ENCODE data around the gene KLF9.

The KLF9 gene

GRCh38 chr9:70413799-70414775 is at the start of gene KLF9:
Gene KLF9, minus strand, starts transcription at chr9:70414657. Its CDS starts 1,294 bp downstream, at chr9:70413363.
- DNase-seq (ENCODE audit: low spot score) (peak; percentile 87), FAIRE-seq (peak; percentile 94)

- DNase-seq (ENCODE audit: low spot score) (no peak), FAIRE-seq (no peak)
Measured at GRCh38 chr9:70463877-70464276, 49.4 kb upstream of the KLF9 start.

DNA sequence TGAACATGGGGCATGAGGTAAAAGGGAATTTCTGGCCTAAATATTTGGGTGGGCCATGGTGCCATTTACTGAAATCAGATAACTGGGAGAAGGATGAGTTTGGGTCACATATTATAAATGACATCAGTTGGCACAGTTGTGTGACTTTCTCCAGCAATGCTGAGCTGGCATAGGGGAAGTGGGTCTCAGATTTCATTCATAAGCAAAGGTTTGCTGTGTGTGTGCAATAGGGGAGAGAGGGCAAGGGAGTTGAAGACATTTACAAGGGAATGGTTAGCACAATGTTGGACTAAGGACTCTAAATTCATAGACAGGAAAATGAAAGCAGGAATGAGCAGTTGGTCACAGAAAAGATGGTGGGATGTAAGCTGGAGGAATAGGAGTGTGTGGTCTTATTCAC is 47.8 kb upstream of the KLF9 start:
- DNase-seq (ENCODE audit: low spot score) (no peak), FAIRE-seq (no peak)

DNA sequence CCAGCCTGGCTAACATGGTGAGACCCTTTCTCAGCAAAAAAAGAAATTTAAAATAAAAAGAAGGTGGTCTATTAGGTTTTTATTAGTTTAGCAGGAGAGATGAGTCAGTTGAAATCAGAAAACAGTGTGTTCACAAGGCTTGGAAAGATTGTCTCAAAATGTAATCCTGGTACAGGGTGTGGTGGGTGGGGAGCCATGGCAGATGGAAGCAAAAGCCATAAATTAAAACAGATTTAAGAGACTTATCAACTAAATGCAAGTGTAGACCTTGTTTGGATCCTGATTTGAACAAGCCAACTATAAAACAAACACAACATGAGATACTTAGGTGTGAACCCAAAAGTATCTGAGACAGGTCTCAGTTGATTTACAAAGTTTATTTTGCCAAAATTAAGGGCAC is 42.8 kb upstream of the KLF9 start:
- no peak for FAIRE-seq
- DNase-seq (ENCODE audit: low spot score), result no peak

GRCh38 chr9:70455993-70456704 is 41.7 kb upstream of the KLF9 start:
- DNase-seq (ENCODE audit: low spot score) (no peak), FAIRE-seq (no peak)

DNA sequence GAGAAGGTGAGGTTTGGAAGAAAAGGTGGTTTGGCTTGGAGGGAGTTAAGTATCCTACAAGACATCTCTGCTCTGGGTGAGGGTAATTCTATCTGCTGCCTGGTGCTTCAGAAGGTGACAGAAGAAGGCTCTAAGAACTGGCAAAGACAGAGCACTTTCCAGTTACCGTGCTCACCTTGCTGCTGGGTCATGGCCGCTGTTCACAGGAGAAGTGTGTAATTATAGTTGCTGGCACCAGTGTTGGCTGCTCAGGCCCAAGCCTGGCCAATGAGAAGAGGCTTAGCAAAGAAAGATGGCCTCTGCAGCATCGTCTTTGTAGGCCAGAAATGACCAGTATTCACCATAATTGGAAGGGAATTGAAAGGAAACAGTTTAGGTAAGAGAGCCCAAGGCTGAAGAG is 37.9 kb upstream of the KLF9 start:
- DNase-seq (ENCODE audit: low spot score) (no peak), FAIRE-seq (no peak)

- no peak for FAIRE-seq
- no peak for DNase-seq (ENCODE audit: low spot score)
Measured at GRCh38 chr9:70451765-70452164, 37.3 kb upstream of the KLF9 start.

DNA sequence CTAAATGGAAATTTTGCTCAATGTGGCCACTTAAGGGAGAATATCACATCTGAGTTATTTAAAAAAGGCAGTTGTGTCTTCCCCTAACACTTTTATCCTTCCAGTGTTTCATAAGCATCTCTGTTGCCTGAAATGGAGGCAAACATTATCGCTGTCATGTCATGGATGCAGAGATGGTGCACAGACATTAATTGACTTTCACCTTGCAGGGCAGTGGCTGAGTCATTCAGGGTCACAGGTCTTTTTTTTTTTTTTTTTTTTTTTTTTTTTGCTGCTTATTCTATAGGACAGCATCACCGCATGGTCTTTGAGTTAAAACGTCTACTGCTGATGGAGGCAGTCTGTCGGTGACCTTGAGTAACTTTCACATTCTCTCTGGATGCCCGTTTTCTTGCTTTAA is 36.3 kb upstream of the KLF9 start:
- no peak for FAIRE-seq

DNA sequence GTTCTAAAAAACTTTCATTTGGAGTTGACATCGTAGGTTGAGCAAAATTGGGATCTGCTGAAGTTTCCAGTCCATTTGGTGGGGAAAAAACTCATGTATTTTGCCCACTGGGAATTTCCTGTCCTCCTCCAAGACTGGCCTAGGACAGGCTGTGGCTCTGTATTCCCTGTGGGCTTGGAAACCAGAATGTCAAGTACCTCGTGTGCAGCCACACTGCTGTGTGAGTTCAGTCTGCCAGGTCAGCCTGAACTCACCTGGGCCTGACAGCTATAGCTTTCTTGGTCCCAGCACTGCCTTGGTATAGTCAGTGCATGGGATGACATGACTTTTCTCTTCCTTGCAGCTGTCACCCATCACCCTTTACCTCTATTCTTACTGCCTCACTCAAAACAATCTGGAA is 35.0 kb upstream of the KLF9 start:
- no peak for FAIRE-seq
- DNase-seq (ENCODE audit: low spot score), result no peak

More for the DNA sequence above, 36.3 kb upstream of the KLF9 start:
- no peak for DNase-seq (ENCODE audit: low spot score)

DNA sequence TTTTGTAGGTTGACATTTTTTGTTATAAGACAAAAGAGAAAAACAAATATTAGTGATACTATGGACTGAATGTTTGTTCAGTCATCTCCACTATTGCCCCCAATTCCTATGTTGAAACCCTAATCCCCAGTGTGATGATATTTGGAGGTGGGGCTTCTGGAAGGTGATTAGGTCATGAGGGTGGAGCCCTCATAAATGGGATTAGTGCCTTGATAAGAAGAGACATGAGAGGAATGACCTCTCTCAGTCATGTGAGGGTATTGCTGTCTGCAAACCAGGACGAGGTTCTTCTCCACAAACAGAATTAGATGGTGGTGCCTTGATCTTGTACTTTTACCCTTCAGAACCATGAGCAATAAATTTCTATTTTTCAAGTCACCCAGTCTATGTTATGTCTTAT is 34.5 kb upstream of the KLF9 start:
- no peak for DNase-seq (ENCODE audit: low spot score)
- no peak for FAIRE-seq

- DNase-seq (ENCODE audit: low spot score), result no peak
- FAIRE-seq, result no peak
Measured at GRCh38 chr9:70444904-70445303, 30.4 kb upstream of the KLF9 start.

- FAIRE-seq (no peak), DNase-seq (ENCODE audit: low spot score) (no peak)
Measured at GRCh38 chr9:70442328-70442848, 27.9 kb upstream of the KLF9 start.

- FAIRE-seq (no peak), DNase-seq (ENCODE audit: low spot score) (no peak)
Measured at GRCh38 chr9:70441622-70442021, 27.2 kb upstream of the KLF9 start.

DNA sequence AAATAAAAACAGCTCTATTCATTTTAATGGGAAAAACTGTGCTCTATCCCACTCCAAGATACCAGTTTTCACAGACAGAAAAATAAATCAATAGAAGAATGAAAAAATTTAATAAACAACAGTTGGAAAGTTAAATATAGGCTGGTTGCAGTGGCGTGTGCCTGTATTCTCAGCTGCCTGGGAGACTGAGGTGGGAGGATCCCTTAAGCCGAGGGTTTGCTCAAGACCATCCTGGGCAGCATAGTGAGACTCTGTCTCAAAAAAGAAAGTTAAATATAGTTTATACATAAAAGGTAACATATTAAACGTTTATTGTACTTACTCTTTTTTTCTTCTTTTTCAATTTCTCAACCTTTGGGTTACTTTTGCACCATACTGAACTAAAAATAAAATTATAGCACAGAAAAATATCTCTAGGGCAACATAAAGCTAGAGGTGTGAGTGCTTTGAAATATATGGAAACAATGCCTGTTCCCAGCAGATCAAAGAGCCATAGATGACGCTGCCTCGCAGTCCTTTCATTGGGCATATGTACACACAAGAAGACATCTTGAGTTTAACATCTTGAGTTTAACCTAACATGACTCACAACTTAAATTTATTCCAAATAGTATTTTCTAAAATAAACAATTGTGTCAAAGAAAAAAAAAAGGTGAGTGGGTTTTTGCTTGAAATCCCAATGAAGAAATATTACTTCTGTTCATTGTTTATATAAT is 25.7 kb upstream of the KLF9 start:
- FAIRE-seq, result no peak
- no peak for DNase-seq (ENCODE audit: low spot score)

DNA sequence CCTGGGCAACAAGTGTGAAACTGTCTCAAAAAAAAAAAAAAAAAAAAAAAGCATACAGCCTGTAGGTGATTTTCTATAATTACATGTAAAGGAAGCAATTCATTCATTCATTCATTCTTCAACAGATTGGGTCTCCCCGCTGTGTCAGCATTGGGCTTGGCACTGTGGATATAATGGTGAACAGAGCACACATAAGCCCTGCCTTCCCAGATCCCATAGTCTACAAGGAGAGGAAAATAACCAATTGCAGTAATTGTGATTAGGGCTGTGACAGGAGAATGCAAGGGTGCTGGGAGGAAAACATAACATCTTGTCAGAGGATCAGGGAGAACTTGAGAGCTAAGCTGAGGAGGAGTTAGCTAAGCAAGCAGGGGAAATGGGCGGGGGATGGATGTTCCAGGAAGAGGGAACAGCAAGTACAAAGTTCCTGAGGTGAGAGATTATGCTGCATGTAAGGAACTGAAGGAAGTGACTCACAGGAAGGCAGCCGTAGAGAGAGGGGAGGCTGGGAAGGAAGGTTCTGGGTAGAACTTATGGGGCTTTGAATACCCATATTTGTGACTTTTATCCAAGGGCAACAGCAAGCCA is 24.0 kb upstream of the KLF9 start:
- no peak for FAIRE-seq
- DNase-seq (ENCODE audit: low spot score), result peak; percentile 57

DNA sequence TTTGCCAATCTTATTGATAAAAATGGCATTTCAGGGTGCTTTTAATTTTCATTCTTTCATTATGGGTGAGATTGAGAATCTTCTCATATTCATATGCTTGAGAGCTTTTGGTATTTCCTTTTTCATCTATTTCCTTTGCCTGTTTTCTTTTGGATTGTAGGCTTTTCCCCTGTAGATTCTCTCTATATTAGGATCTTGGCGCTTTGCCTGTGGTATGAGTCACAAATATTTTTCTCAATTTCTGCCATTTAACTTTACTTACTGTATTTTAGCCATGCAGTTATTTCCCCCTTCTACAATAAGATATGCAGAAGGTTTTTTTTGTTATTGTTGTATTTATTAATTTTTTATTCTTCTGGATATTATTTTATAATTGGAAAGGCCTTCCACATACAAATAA is 21.5 kb upstream of the KLF9 start:
- FAIRE-seq (no peak), DNase-seq (ENCODE audit: low spot score) (peak; percentile 21)

GRCh38 chr9:70429899-70430298 is 15.4 kb upstream of the KLF9 start:
- FAIRE-seq, result no peak
- DNase-seq (ENCODE audit: low spot score), result no peak

GRCh38 chr9:70428781-70429180 is 14.3 kb upstream of the KLF9 start:
- FAIRE-seq, result no peak
- no peak for DNase-seq (ENCODE audit: low spot score)

GRCh38 chr9:70427161-70427945 is 12.9 kb upstream of the KLF9 start:
- DNase-seq (ENCODE audit: low spot score) (no peak), FAIRE-seq (no peak)

DNA sequence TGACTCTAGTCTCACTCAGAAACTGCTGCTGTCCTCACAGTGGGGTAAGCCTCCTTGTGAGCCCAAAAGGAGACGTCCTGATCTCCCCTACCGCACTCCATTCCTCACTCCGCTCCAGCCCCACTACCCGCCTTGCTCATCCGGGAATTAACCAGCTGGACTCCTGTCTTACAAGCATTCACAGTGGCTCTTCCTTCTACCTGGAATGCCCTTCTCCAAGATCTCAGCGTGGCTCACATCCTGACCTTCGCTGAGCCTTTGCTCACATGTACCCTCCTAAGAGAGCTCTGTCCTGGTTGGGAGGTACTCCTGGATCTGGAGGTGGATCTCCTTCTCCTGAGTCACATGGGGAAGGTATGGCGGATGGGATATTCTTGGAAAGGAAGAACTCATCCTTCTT is 10.7 kb upstream of the KLF9 start:
- FAIRE-seq (no peak), DNase-seq (ENCODE audit: low spot score) (no peak)
